GM19328 (cell line): ENCODE measurements around the gene FABP2.
"Not testable (repeated sequence)": the region's sequence is repeated elsewhere in the genome, so short reads cannot be mapped to it uniquely, and the experiment has no call there.

Source experiments
- ATAC-seq: cut with Tn5 transposase; IDR thresholded peaks from one replicate; pipeline ENCODE4 v1.9.1; 2021; ENCODE audit warnings: mild to moderate bottlenecking, moderate library complexity; ENCODE audit not compliant: unreplicated experiment

FABP2 gene

DNA sequence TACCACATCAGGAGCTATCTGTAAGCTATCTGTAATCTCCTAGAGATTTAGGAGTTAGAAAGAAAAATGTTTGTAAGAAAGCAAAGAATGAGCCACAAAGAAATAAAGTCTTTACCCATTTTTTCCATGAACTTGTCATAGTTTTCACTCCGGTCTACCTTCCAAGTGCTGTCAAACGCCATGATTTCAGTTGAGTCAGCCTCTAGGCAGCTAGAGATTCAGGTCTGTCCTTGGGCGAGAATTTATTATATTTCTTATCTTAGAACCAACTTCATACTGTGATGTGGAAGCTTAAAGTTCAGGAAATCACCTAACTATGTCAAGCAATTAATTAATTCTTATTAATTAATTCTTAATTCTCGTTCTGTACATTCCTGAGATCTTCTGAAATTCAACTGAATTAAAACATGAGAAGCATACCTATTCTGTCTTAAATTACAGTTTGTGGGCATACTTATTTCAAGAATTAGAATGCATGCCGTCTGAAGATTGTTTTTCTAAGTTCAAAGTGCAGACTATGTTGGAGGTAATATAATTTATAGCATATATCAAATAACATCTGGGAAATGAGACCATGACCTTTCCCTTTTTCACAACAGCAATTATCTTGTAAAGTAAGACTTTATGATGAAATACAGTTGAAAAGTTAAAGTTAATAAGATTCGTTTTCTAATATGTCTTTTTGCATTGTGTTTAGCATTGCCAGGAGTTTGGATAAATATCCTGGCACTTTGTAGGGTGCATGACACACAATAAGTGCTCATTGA, at the start of gene FABP2:
FABP2 (minus strand) TSS at position 218 of the 767 bp plus-strand sequence; CDS start at position 182, 36 bp downstream.
- no peak for ATAC-seq

- not testable (repeated sequence) for ATAC-seq
Observed at GRCh38 chr4:119370951-119371683, 49.2 kb upstream of the FABP2 start.

GRCh38 chr4:119370392-119370791, 48.5 kb upstream of the FABP2 start:
- peak; percentile 91 for ATAC-seq

DNA sequence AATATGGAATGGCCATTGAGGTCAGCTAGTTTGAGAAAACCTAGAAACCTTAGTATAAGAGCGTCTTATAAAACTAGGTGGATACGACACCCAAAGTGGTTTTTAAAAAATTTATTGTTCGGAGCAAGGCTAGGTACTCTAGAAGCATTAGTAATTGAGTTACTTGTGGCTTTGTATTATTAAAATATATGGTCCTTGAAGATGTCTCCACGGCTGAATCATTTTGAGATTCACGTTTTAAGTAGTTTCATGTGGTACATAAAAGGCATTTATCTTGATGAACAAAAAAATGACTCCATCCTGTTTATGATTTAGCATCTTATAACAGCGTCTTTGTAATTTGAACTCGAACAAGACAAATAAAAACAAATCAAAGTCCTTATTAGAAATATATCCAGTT, 44.9 kb upstream of the FABP2 start:
- ATAC-seq = not testable (repeated sequence)

- ATAC-seq = not testable (repeated sequence)
Observed at GRCh38 chr4:119364203-119364602, 42.3 kb upstream of the FABP2 start.

- not testable (repeated sequence) for ATAC-seq
Observed at GRCh38 chr4:119363372-119363771, 41.4 kb upstream of the FABP2 start.

DNA sequence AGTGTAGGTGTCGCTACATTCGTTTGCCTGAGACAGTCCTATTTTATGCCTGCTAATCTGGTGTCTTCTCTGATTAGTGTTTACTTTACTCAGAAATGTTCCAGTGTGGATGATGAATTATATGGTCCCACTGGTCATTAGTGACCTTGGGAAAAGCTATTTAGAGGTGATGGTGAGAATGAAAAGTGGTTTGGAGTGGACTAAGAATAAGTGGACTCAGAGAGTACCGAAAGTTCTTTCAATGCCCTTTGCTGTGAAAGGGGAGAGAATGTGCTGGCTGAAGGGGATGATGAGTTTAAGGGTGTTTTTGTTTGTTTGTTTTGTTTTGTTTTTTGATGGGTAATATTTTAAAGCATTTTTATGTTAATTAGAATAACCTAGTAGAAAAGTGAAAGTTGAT, 40.5 kb upstream of the FABP2 start:
- ATAC-seq = not testable (repeated sequence)

DNA sequence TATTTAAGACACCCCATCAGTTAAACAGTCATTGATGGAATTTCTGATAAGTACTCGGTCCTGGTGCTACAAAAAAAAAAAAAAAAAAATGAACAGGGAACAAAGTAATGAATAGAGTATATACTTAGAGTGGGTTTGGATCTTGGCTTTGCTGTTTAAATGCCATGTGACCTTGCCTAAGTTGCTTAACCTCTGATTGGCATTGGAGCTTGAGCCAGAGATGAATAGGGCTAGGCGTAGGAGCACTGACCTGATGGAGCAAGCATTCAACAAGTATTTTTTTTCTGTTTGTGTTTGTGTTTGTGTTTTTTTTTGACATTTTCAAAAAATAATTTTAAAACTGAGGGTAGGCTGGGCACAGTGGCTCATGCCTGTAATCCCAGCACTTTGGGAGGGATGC, 37.9 kb upstream of the FABP2 start:
- not testable (repeated sequence) for ATAC-seq

DNA sequence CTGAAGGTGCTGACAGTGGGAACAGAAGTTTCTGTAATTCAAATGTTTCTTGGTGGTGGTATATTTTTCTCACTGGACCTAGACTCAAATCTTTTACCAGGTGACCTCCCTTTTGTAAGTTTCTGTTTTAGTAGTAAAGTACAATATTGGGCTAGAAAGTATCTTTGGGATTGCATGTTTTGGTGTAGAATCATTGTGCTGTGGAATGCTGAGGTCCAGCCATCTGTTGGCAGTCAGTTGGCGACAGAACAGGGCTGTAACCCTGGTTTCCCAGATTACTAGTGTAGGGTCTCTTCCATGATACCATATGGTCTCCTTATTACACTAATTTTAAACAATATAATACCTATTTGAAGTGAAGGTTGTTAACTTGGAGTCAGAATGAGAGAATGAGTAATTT, 34.9 kb upstream of the FABP2 start:
- ATAC-seq = not testable (repeated sequence)

- ATAC-seq = not testable (repeated sequence)
Observed at GRCh38 chr4:119356041-119356440, 34.1 kb upstream of the FABP2 start.

DNA sequence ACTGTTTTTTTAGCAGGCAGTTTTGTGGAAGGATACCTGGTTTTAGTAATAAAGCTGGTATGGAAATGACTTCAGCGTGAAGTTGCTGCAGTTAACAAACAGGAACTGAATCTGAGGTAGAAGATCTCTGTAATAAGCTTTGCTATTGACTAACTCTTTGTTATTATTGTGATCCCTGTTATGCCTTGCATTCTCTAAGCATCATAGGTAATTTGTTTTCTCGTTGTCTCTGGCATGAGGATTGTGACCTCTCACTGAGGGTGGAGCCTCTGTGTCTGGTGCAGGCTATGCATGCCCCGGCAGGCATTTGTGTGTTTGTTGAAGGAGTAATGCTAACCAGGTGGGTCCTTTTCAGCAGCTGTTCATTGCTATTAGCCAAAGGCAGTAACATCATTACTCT, 31.4 kb upstream of the FABP2 start:
- ATAC-seq = not testable (repeated sequence)

DNA sequence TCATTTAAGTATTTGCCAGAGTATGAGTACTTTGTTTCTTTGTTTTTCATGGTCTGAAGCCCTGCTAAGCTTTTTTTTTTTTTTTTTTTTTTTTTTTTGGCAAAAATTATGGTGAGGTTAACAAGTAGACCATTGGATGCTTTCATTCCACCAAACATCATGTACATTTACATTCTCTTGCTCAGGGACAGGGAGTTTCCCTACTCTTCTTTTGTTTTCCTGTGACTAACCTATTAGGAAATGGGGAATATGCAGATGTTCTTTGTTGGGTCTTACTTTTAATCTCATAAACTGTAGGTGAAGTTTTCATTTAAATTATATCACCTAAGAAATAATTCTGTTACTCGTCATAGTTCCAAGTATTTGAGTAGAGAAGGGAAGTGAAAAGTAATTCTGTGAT, 26.2 kb upstream of the FABP2 start:
- ATAC-seq = not testable (repeated sequence)

DNA sequence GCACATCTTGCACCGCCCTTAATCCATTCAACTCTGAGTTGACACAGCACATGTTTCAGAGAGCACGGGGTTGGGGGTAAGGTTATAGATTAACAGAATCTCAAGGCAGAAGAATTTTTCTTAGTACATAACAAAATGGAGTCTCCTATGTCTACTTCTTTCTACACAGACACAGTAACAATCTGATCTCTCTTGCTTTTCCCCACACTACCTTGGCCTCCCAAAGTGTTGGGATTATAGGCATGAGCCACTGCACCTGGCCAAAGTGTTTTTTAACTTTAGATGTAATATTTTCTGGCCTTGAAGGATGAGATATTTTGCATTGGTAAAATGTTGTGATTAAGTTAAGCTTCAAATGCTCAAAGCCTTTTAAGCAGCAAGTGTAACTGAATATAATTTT, 21.4 kb upstream of the FABP2 start:
- ATAC-seq = not testable (repeated sequence)

- not testable (repeated sequence) for ATAC-seq
Observed at GRCh38 chr4:119339895-119340294, 18.0 kb upstream of the FABP2 start.

DNA sequence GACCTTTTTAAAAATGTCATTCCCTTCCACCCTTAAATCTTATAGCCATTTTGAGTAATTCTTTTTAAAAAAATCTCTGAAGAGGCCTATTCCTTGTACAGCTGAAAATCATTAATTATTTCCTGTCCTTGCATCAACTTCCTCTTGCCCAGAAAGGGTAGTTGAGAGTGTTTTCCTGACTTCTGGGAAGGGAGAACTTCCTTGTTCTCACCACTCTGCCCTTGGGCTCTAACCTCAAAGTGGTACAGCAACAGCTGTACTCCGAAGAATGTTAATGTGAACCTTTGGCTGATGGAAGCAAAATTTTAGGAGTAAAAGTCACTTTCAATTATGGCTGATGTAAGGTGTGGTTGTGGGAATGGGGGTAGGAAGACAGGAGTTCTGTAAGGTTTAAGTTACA, 15.1 kb upstream of the FABP2 start:
- ATAC-seq = no peak

DNA sequence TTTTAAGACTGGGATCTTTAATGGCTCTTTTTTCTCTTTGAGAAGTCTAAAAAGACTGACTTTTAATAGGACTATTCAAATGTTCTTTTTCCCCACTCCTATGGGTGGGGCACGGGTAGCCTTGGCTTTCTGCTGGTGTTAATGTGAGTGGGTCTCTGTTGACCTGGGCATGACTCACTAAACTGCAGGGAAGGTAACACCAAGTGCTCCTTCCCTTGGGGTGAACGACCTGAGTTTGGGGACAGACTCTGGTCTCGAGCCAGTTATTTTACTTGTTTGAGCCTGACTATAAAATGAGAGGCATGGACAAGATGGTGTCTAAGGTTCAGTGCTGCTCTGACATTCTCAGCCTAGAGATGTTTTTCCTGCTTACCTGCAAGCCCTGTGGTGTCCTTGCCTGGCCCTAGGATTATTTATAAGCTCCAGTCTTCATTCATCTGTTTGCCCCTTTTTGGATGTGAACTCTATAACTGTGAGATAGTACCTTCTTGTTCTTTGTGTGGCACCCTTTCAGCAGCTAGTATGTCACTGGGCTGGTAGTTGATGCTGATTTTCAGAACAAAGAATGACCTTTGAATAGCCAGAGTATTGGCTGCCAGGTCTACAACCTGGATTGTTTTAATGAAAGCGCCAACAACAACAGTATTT, 14.5 kb upstream of the FABP2 start:
- ATAC-seq = not testable (repeated sequence)

GRCh38 chr4:119329835-119330620, 8.1 kb upstream of the FABP2 start:
- ATAC-seq = no peak

DNA sequence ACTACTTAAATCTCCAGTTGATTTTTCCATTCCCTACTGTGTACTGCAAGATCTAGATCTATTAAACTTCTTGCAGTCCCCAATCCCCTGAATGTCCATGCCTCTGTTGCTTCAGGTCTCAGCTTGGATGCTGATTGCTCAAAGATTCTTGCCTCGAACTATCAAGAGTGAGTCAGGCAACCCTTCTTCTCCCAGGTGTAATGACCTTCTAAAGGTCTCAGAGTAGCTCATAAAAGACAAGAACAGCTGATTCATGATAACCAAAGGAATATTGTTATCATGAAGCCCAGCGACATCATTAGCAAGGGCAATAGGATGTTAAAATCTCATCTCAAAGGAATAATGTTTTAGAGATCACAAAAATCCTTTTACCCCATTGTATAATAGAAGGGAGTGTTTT, 6.8 kb upstream of the FABP2 start:
- no peak for ATAC-seq

DNA sequence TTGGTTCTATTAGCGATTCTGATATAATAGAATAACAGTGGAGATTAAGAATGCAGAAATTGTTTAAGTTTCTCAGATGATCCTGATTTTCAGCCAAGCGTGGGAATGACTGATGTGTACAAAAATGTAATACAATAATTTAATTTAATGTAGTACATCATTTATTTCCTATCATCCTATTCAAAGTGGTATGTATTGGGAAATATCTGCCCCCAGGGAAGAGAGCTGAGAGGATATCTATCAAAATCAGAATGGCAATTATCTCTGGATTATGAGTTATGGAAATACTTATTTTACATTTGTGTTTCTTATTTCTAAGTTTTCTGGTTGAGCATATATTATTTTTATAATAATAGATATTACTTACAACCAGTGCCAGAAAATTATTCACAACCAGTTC, 3.9 kb downstream of the FABP2 start:
- ATAC-seq = no peak

DNA sequence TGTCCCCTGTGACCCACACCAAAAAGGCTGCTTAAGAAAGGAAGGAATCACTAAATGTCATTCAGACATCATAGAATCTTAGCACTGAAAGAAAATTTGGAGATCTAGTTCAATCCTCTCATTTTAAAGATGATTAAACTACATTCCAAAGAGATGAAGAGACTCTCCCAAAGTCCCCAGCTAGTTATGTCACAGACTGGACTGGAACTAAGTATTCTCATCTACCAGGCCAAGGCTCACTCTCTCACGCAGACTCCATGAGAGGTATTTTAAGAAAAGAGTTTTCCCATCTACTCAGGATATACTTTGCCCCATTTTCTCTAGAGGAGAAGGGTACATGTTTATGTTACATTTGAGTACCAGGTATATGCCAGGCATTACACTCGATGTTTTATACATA, 6.9 kb downstream of the FABP2 start:
- no peak for ATAC-seq

GRCh38 chr4:119314356-119314755, 7.6 kb downstream of the FABP2 start:
- ATAC-seq = no peak
